ENCODE measurements around the gene CHAF1A.

CHAF1A gene

DNA sequence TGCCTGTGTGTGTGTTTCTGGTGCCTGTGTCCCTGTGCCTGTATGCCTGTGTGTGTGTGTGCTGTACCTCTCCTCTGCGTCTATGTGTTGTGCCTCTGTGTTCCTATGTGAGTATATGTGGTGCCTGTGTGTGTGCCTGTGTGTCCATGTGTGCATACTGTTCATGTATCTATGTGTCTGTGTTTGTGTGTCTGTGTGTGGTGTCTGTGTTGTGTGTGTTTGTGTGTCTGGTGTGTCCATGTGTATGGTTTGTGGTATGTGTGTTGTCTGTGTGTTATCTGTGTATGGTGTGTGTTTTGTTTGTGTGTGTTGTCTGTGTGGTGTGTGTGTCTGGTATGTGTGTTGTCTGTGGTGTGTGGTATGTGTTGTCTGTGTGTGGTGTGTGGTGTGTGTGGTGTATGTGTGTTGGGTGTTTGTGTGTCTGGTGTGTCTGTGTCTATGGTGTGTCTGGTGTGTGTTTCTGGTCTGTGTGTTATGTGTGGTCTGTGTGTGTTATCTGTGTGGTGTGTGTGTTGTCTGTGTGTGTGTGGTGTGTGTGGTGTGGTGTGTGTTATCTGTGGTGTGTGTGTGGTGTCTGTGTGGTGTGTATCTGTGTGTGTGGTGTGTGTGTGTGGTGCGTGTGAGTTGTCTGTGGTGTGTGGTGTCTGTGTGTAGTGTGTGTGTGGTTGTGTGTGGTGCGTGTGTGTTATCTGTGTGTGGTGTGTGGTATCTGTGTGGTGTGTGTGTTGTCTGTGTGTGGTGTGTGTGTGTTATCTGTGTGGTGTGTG lies 90.1 kb downstream of the CHAF1A start:
- FAIRE-seq (no peak), DNase-seq (ENCODE audit: insufficient read length, low spot score) (no peak)
- TF ChIP-seq, protein P1, sequence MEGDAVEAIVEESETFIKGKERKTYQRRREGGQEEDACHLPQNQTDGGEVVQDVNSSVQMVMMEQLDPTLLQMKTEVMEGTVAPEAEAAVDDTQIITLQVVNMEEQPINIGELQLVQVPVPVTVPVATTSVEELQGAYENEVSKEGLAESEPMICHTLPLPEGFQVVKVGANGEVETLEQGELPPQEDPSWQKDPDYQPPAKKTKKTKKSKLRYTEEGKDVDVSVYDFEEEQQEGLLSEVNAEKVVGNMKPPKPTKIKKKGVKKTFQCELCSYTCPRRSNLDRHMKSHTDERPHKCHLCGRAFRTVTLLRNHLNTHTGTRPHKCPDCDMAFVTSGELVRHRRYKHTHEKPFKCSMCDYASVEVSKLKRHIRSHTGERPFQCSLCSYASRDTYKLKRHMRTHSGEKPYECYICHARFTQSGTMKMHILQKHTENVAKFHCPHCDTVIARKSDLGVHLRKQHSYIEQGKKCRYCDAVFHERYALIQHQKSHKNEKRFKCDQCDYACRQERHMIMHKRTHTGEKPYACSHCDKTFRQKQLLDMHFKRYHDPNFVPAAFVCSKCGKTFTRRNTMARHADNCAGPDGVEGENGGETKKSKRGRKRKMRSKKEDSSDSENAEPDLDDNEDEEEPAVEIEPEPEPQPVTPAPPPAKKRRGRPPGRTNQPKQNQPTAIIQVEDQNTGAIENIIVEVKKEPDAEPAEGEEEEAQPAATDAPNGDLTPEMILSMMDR (IDR thresholded peaks at IDR 0.05; ENCODE audit: insufficient read depth, missing control alignments): no peak
